HG03159 (cell line): ENCODE results near the gene MS4A6A.
"Not testable (repeated sequence)": the region's sequence is repeated elsewhere in the genome, so short reads cannot be mapped to it uniquely, and the experiment has no call there.

Source experiments
- ATAC-seq: cut with Tn5 transposase; IDR thresholded peaks from one replicate; pipeline ENCODE4 v1.9.1; 2021; ENCODE audit warnings: mild to moderate bottlenecking, moderate library complexity; ENCODE audit not compliant: unreplicated experiment

The MS4A6A gene

DNA sequence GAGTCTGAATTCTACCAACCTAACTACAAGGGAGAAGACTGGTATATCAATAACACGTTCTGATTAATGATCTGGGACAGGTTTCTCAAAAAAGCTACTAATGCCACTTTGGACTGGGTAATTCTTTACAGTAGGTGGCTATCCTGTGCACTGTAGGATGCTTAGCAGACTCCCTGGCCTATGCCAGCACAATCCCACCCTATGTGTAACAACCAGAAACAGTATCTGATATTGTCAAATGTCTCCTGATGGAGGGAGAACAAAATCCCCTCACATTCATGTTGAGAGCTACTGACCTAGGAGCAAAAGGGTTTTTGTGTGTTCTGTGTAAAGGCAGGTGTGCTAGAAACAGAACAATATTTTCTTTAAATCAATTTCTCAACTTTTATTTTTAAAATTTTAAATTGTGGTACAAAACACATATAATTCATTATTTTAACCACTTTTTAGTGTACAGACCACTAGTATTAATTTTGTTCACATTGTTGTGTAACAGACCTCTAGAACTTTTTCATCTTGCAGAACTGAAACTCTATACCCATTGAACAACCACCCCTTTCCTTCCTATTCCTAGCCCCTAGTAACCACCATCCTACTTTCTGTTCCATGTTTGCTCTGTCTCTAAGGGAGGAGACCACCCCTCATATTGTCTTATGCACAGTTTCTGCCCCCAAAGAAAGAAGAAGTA lies 2.1 kb upstream of the MS4A6A start:
- ATAC-seq, result peak; percentile 86

DNA sequence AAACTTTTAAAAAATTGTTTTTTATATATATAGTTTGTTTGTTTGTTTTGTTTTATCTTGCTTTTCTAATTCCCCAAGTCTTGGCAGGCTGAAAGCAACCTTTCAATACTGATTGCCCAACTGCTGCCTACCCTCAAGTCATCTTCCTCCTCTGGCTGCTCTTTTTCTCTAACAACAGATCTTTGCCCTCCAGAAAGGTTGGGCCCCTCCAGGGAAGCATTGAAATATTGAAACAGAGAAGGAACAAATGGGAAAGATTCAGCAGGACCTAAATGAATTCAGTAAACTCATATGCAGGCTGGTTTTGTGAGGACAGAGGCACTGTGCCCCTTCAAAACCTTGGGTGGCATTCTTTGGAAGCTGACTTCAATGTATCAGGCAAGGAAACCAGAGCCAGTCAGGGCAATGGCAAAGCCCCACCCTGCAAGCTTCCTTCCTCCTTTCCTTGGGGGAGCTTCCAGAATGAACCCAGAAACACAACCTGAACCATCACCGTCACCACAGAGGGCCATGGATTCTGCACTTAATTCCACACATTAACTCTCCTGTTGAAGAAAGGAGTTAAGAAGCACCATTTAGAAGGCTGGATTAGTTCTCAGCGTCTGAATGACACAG lies 815 bp upstream of the MS4A6A start:
- ATAC-seq, result no peak

GRCh38 chr11:60175860-60176275 lies 7.0 kb downstream of the MS4A6A start:
- ATAC-seq, result peak; percentile 52

DNA sequence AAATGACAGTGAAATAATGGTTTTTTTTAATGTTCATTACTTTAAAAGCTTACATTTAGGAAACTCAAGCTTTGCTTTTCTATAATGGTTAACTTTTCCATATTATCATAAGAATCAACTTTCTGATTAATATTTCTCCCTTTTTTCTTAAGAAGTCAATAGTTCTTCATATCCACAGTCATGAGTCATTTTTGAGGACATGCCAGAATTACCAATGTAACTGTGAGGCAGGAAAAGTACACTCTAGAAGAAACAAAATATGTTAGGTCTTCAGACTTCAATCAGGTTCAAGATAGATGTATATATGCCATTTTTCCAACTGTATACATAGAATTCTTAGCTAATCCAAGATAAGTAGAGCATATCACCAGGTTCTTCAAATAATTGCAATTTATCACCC lies 10.9 kb downstream of the MS4A6A start:
- no peak for ATAC-seq

DNA sequence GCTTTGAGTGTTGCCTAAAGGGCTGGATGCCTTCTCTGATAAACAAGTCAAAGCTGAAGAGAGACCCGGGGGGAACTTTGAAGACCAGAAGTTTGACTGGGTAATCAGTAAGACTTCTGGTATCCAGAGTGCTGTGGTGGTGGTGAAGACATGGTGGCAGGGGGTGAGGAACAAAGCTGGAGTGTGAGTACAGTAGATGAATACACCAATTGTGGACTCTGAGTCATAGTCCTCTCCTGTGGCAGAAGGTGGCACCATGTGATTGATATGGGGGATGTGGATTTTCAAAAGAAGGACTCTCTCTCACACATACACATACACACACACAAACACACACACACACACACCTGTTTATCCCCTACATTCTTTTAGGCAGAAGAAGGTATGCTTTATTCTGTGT lies 12.3 kb downstream of the MS4A6A start:
- ATAC-seq, result no peak

- ATAC-seq, result no peak
Observed at GRCh38 chr11:60169264-60169915, 13.5 kb downstream of the MS4A6A start.

DNA sequence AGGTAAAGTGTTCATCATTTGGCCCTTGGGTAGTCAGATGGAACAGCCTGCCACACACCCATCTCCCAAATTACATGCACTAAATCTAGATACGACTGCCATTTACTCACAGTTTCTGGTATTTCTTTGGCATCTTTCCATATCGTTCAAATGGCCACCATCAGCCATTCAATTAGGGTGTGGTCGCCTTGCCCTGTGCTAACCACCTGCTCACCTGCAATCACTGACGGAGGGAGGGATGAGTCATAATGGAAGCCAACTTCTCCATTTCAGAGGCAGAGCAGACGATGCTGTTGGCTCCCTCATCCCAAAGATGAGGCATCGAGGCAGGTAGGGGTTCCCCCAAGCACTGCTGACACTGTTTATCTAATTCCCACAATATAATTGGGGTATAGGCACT lies 14.6 kb downstream of the MS4A6A start:
- no peak for ATAC-seq

DNA sequence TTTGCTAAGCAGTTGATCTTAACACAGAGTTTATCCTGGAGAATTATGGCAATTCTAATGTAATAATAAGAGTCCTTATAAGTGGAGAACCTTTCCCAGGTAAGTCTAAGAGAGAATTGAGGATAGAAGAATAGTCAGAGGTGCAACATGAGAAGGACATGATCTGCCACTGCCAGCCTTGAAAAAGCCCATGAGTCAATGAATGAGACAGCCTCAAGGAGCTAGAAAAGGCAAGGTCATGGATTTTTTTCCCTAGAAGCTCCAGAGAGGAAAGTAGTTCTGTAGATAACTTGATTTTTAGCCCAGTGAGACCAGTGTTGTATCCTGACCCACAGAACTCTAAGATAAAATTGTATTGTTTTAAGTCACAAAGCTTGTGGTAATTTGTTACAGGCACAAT lies 16.9 kb downstream of the MS4A6A start:
- no peak for ATAC-seq

DNA sequence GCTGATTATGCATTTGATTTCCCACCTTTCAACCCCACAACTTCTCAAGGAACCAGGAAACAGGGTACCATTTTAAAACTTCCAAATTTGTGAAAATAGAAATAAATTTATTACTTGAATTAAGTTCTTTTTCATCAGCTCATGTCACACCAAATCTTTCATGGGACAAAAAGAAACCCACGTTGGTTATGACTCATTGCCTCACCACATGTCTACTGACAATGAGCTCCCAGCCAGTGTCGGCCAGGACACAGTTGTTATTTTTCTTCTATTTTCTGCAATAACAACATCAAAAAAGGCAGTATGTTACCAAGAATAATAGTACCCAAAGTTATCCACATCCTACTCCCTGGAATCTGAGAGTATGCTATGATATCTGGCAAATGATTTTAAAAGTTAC lies 17.3 kb downstream of the MS4A6A start:
- no peak for ATAC-seq

DNA sequence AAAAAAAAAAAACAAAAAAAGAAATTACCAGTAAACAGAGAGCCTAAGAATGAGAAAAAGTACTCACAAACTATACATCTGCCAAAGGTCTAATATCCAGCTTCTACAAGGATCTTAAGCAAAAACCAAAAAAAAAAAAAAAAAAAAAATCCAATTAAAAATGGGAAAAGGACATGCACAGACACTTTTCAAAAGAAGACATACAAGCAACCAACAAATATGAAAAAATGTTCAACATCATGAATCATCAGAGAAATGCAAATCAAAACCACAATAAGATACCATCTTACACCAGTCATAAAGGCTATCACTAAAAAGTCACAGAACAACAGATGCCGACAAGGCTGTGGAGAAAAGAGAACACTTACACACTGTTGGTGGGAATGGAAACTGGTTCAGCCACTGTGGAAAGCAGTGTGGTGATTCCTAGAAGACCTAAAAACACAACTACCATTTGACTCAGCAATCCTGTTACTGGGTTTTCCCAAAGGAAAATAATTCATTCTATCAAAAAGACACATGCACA lies 18.3 kb downstream of the MS4A6A start:
- ATAC-seq, result no peak

GRCh38 chr11:60161766-60162165 lies 21.1 kb downstream of the MS4A6A start:
- no peak for ATAC-seq

DNA sequence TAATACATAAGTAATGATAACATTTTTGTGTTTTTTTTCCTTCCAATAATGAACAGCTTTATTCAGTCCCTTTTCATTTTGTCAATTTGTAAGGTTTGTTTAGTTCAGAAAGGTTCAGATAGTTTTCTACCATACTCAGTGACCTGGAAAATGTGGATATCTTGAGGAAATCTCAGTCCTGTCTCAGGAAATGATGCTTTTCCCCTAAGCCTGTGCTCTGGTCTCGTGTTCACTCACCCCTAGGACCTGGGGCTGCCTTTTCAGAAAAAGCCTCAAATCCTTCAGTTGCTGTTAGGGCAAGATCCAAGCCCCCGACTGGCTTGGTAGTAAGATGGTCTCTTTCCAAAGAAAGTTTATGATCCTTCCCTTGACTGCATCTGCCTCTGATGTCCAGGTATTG lies 21.8 kb downstream of the MS4A6A start:
- ATAC-seq, result no peak

GRCh38 chr11:60159868-60160267 lies 23.0 kb downstream of the MS4A6A start:
- no peak for ATAC-seq

DNA sequence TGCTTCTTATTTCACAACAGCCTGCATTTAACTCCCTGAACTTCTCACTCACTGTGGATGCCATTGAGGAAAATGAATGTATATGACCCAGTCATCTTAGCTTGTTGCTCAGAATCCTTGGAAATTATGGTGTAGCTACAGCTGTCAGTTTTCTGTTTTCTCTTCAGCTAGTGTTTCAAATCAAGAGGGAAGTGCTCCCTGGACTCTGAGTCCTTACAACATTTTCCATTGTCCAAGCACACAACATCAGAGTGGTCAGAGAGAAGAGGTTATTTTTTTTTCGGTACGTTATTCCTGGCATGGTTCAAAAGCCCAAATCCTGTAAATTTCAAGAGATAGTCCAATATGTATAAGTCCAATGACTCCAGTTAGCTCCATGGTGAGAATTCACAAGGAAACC lies 23.6 kb downstream of the MS4A6A start:
- no peak for ATAC-seq

DNA sequence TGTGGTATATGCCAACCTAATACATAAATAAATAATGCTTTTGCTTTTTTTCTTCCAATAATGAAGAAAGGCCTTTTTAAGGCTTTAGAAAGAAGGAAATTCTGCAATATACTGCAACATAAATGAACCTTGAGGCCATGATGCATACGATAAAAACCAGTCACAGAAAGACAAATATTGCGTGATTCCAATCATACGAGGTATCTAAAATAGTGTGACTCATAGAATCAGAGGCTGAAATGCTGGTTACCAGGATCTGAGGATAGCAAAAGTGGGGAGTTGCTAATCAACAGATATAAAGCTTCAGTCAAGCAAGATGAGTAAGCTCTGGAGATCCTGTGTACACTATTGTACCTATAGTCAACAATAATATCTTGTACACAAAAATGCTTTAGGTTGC lies 24.2 kb downstream of the MS4A6A start:
- ATAC-seq, result no peak

- no peak for ATAC-seq
Observed at GRCh38 chr11:60155931-60156330, 27.0 kb downstream of the MS4A6A start.

DNA sequence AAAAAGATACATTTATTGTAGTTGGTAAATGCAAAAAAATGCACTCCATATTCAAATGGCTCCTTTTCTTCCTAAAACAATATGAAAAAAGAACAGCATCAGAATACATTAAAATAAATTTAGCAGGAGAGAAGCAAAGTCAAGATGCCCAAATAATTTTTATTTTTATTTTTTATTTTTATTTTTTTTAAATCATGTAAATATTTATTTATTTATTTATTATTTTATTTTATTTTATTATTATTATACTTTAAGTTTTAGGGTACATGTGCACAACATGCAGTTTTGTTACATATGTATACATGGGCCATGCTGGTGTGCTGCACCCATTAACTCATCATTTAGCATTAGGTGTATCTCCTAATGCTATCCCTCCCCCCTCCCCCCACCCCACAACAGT lies 30.2 kb downstream of the MS4A6A start:
- not testable (repeated sequence) for ATAC-seq

GRCh38 chr11:60150279-60150678 lies 32.6 kb downstream of the MS4A6A start:
- no peak for ATAC-seq

DNA sequence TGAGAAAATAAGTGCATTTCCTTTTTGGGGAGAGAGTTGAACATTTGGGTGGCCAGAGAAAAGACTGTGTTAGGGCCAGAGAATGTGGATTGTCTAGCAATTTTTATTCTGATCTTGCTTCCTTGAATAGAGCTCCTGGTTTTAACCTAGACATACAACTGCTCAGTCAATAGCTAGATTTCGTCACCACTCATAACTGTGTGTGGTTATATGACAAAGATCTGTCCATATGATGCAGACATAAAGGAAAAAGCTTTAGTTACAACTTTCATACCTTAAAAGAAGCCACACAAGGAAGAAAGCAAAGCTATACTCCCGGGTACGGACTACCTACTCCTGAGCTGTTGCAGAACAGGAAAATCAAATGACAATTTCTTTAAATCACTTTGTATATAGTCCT lies 37.2 kb downstream of the MS4A6A start:
- no peak for ATAC-seq

DNA sequence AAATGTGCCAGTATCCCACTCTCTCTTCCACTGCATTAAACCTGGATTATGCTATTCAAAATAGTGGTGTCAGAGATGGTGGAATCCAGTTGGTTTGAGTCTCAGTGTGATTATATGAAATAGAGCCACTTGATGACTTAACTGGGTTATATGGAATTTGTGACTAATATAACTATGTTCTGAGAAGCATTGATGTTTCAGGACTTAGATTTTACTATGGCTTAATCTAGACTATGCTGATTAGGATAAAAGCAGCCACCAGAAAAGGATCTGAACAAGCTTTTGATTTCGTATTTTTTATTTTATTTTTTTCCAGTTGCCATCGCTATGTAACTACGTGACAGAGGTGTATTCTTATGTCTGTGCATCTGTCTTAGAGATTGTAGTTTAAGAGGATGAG lies 39.1 kb downstream of the MS4A6A start:
- no peak for ATAC-seq

- no peak for ATAC-seq
Observed at GRCh38 chr11:60133917-60134316, 49.0 kb downstream of the MS4A6A start.

DNA sequence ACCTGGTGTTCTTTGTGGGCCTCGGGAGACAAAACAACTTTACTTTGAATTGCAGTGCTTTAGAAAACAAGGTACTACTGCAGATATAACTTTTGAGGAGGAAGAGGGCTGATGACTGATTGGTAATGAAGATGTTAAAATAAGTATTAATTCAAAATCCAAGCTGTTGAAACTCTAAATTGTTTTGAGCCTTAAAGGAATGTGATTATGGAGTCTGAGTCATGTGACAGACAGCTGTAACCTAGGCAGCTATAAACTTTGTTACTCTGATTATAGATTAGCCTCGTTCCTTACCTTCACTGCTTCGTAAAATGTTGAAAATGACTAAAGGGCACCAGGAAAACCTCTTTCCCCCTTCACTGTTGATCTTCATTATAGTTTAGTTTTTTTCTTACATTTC lies 51.0 kb downstream of the MS4A6A start:
- no peak for ATAC-seq
